Upper lobe of left lung (tissue), 4 donors: ENCODE measurements around the gene TBC1D16.

Source experiments
- EP300 ChIP-seq, 4 donors: sonication (generic); formaldehyde crosslinking; IDR thresholded peaks; one replicate each; pipeline ENCODE4 v1.5.1; 2017; ENCODE audit warnings: antibody characterized with exemption in 4 of 4, control low read depth in 2 of 4
- POLR2A ChIP-seq, 4 donors: fragments of 450-650 bp; IDR thresholded peaks; one replicate each; pipeline ENCODE4 v1.5.1; 2016 to 2017; ENCODE audit warnings: antibody characterized with exemption in 4 of 4, mild to moderate bottlenecking in 2 of 4
- POLR2AphosphoS5 ChIP-seq, 2 donors: sonication (generic); formaldehyde crosslinking; IDR thresholded peaks; one replicate each; pipeline ENCODE4 v1.5.1; 2017; ENCODE audit warnings: antibody characterized with exemption in 2 of 2
- TF ChIP-seq, protein P1 (sequence below), 6 experiments: fragments of 450-650 bp in 4 of 6; fragments of 200-600 bp in 2 of 6; sonication (generic) in 2 of 6; IDR thresholded peaks; one replicate each; pipeline ENCODE4 v1.5.1; 2016 to 2019; ENCODE audit warnings: antibody characterized with exemption in 6 of 6

DNA sequence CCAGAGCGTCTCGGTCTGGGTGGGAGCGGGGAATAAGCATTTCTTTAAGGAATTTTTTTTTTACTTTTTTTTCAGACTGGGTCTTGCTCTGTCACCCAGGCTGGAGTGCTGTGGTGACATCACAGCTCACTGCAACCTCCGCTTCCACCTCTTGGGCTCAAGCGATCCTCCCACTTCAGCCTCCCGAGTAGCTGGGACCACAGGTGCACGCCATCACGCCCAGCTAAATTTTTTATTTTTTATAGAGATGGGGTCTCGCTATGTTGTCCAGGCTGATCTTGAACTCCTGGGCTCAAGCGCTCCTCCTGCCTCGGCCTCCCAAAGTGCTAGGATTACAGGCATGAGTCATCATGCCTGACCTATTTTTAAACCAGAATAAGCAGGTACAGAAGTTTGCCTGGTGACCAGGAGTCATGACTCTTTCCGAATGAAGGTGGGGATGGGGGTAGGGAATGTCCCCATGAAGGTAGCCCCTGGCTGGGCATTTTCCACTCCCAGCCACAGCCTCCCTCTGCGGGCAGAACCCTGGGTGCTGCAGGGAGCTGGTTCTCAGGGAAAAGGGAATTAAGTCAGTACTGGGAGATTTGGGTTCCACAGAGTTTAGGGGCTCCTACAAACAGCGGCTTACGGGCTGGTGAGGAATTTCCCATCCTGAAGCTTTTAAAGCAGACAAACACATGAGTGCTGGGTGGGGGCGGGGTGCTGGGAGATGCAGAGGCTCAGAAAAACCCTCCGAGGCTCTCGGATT, 48.3 kb downstream of the TBC1D16 start:
- TF ChIP-seq, protein P1, sequence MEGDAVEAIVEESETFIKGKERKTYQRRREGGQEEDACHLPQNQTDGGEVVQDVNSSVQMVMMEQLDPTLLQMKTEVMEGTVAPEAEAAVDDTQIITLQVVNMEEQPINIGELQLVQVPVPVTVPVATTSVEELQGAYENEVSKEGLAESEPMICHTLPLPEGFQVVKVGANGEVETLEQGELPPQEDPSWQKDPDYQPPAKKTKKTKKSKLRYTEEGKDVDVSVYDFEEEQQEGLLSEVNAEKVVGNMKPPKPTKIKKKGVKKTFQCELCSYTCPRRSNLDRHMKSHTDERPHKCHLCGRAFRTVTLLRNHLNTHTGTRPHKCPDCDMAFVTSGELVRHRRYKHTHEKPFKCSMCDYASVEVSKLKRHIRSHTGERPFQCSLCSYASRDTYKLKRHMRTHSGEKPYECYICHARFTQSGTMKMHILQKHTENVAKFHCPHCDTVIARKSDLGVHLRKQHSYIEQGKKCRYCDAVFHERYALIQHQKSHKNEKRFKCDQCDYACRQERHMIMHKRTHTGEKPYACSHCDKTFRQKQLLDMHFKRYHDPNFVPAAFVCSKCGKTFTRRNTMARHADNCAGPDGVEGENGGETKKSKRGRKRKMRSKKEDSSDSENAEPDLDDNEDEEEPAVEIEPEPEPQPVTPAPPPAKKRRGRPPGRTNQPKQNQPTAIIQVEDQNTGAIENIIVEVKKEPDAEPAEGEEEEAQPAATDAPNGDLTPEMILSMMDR (IDR thresholded peaks at IDR 0.05): no peak
- no peak for TF ChIP-seq EP300 (IDR thresholded peaks at IDR 0.05)
- TF ChIP-seq POLR2A (IDR thresholded peaks at IDR 0.05): no peak
- TF ChIP-seq POLR2AphosphoS5 (IDR thresholded peaks at IDR 0.05): no peak
